Glomerular visceral epithelial cell (primary cell): Measurements from ENCODE around the gene ITGB6.

ENCODE experiments used
- DNase-seq: peaks from one replicate; pipeline ENCODE4 v3.0.0-alpha.2; 2016; ENCODE audit errors: extremely low spot score

ITGB6 gene

GRCh38 chr2:160199683-160200389 is at the start of gene ITGB6:
TSS of gene ITGB6 (minus strand) at chr2:160200272. CDS start at chr2:160200063, 209 bp downstream.
- DNase-seq, result no peak

GRCh38 chr2:160247296-160248035 is 47.4 kb upstream of the ITGB6 start:
- DNase-seq, result no peak

DNA sequence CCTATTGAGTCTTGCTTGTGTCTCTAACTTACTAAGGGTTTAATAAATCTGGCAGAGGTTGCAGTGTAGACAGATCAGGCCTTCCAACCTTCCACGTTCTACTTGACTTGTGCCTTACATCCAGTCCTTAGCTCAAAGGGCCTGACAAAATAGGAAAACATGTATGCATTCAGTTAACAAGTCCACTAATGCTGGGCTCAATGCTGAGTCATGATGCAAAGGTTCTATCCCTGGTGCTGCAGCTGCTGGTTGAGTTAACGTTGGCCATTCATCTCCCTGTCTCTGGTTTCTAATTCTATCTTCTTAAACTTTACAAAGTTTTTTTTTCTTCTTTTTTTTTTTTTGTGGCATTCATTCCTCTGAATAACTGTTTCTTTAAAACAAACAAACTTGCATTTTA is 46.3 kb upstream of the ITGB6 start:
- no peak for DNase-seq

DNA sequence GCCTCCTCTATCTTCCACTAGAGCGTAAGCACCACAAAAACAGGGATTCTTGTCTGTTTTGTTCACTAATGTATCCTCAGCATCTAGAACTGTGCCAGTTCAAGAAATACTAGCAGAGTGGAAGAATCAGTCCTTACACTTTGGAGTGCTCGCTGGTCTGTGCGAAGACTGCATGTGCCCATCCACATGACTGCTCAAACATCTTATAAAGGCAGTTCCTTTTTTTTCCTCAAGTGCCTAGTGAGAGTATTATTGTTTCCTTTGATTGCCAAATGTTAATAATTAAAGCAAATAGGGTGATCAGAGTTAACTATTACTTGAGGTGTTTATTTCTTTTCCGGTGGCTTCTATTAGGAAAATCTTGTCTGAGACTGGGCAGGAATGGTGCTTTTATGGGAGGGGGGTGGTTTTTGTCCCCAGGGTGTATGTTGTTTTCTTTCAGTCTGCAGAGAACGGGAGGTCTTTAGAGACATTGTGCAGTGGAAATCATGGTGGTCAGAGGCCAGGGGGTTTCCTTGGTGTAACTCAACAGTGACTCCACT is 45.6 kb upstream of the ITGB6 start:
- DNase-seq, result no peak

DNA sequence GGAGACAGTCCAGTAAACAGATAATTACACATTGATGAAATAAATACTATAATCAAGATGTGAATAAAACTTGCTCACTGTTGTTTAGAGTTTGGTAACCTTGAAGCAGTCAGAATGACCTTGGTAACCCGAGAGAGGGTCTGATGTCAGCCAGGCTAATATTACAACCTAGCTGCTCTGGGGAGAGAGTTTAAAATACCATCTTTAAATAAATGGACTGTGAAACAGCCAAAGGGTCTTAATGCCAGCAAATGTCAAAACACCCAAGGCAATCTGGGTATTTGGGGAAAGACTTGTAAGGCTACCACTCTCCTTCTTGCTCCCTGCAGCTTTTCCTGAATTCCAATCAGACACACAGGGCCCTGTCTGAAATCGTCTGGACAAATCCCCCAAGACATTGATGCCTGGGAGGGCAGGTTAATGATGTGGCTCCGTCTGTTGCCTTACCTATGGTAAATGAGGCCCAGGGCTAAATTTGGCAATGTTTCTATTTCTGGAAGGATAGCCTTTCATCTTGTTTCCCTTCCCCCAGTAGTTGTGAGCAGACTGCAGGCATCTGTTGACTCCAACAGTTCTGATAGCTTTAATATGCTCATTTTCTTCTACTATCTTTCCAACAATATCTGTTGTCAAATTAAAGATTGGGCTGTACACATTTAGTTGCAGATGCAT is 43.0 kb upstream of the ITGB6 start:
- DNase-seq, result no peak

- DNase-seq, result peak; percentile 95
Measured at GRCh38 chr2:160241251-160242137, 41.4 kb upstream of the ITGB6 start.

- no peak for DNase-seq
Measured at GRCh38 chr2:160239436-160239835, 39.4 kb upstream of the ITGB6 start.

DNA sequence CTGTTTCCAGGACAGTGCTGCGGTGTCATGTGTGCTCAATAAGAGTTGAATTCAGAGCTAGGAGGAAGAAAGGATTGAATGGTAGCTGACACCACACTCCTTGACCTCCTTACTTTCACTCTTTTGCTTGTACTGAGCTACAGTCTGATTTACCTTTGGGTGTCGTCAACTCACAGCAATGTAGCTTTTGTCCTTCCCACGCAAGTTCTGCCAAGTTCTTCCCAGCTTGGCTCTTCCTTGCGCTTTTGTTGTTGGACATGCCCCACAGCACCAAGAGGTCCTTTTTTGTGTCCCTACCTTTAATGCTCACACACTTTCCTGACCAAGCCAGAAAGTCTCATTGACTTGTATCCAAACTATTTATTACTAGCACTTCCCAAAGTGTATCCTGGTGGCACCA is 38.3 kb upstream of the ITGB6 start:
- no peak for DNase-seq

DNA sequence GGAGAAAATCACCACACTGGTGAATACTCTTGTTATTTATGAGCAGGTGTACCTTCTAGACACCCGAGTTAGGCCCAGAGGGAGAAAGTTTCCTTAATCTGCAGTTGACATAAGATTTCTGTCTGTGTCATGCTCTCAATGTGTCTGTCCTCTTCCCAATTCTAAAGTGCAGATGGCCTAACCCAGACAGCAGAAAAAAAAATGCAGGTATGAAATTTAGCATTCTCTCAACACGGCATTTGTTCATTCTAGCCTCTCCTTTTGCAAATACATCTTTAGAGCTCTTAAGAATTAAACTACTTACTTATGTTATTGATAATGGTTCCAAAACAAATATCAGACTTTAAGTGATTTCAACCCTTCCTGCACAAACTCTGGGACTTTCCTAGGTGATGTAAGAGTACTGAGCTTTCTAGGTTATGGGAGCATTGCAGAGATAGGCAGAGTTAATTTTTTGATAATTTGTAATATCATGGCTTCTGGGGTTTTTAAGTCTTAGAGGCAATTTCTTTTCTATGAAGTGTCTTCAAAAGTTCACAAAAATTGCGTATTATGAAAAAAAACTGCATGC is 32.9 kb upstream of the ITGB6 start:
- no peak for DNase-seq

DNA sequence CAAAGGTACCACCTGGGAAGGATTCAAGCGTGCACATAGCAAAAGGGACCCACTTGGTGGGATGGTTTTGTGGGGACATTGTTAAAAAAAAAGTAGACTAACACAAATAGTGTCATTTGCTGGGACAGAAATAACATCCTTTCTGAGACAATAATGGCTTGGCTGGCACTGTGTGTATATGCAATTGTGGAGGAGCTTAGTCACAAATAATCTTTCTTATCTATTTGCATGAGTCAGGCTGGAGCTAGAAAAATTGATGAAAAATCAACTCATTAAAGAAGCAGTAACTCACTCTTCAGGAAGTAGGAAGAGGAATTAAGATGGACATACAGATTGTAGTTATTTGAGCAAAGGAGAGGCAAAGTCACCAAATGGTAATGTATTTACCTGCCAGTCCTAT is 29.5 kb upstream of the ITGB6 start:
- DNase-seq, result peak; percentile 32

- peak; percentile 93 for DNase-seq
Measured at GRCh38 chr2:160228141-160228917, 28.3 kb upstream of the ITGB6 start.

DNA sequence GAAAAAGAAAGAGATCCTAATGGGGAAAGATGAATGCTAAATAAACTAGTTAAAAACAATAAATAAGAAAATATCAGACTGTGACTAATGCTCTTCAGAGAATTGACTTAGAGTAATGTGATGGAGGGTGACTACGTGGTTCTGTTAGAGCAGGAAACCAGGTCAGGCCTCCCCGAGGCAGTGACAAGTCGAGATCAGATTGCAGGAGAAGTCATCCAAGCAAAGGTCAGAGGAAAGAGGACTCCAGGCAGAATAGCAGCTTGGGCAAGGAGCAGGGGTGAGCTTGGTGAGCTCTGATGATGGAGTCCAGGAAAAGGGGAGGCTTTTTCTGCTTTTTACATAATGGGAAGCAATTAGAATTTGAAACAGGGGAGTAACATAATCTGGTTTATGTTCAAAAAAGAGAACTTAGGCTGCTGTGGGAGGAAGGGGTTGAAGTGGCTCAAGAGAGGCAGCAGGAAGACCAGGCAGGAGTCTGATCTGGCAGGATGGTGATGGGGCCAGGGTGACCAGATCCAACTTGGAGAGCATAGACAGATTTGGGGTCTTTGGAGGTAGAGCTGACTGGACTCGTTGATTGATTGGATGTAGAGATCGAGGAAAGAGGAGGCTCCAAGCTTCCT is 27.3 kb upstream of the ITGB6 start:
- DNase-seq, result peak; percentile 78

- DNase-seq, result no peak
Measured at GRCh38 chr2:160226367-160226766, 26.3 kb upstream of the ITGB6 start.

DNA sequence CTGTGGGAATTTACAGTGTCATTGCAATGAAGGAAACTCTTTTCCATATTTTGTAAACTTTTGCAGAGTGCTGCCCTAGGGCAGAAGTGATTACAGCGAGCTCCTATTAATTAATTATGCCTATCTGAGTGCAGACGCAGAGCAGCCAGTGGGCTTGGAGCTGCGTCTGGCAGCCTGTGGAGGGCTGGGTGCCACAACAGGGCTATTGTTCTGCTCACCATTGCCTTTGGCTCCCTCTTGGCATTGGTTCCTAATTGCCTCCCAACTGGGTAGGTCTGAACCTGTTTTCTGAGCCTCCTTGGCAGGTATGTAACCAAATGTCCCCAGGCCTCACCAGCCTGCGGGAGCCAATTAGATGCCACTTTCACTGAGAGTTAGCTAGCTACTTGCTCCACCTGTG is 25.6 kb upstream of the ITGB6 start:
- no peak for DNase-seq

GRCh38 chr2:160224507-160224906 is 24.4 kb upstream of the ITGB6 start:
- no peak for DNase-seq

GRCh38 chr2:160224060-160224459 is 24.0 kb upstream of the ITGB6 start:
- peak; percentile 98 for DNase-seq

- DNase-seq, result peak; percentile 44
Measured at GRCh38 chr2:160223560-160223959, 23.5 kb upstream of the ITGB6 start.

DNA sequence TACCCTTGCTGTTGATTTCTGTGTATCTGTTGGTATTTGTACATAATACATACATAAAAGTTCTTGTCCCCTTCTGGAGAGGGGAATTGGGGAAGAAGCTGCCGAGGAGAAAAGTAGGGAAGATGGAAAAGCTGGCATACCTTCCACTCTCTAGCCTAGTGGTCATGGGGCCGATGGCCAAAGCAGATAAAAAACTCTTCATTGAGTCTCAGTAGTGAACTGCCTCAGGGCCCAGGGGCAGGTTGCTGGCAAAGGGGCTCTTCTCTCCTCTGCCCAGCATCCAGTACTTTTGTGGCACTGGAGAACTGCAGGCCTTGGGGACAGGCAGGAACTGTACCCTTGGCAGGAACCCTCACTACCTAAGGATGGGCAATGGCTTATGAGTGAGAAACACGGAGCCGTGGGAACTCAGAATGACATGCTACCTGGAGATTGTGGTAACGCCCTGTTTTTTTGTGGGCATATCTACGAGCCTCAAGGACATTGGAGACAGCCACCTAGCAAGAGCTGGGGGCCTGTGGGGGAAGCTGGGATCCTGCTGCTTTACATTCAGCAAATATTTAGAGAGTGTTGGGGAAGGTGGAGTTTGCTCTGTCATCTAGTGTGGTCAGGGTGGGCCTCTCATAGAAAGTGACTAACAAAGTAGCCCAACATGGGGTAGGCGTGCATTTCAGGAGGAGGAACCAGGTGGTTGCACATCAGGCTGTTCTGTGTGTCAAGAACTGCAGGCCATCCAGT is 22.6 kb upstream of the ITGB6 start:
- no peak for DNase-seq
